ENCODE results near the gene RIMBP2. TPM values are rescaled to one million over a fixed set of nuclear protein-coding genes. Genes with fewer than 3 reads are reported as not detected.

RIMBP2 gene
- polyA plus RNA-seq, 1 donor (not counting 4 experiments of a cell fraction or from before 2014, with no cell fraction given), result 0.16 TPM

DNA sequence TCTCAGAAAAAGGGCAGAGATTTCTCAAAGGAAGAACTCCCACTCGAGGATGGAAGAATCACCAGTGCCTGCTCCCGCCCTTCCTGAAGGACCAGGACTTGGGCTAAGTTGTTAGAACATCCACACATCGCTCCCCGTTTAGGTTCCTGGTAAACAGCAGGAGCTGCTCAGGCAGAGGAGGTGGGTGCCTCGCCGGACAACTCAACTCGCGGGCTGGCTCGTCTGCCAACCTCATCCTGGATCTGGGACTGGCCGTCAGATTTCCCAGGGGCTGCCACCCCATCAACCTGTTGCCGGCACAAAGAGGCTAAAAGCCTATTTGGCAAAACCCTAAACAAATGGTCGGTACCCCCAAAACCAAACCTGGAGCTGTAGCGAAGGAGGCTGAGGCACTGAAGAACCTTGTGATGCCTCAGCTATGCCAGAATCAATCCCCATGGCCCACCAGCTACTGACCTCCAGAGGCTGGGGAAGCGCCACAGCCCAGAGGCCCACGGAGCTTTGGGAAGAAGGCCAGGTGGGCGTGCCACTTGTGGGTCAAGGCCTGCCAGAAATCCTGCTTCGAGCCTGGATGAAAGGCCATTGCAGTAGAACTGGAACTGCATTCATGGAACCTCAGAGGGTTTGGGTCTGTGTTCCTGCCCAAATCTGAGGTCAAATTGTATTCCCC is 42.9 kb downstream of the RIMBP2 start:
- Histone ChIP-seq H3K4me3 (ENCODE audit: control insufficient read depth in 2 of 3, extremely low read depth in 1 of 3, insufficient read depth in 2 of 3, low read depth in 1 of 3, low read length in 3 of 3) (no peak overlapping the region), H3K27ac (ENCODE audit: control insufficient read depth, insufficient read depth, low read length) (no peak overlapping the region), H3K79me2 (ENCODE audit: control insufficient read depth, insufficient read depth, low read length) (no peaks in the 10 kb centered on the region), H3K27me3 (ENCODE audit: control insufficient read depth, extremely low read depth, insufficient read depth, low read length) (no peaks in the 10 kb centered on the region), H4K20me1 (ENCODE audit: control insufficient read depth, extremely low read depth, insufficient read depth, low read length) (no peaks in the 10 kb centered on the region), H3K36me3 (ENCODE audit: control insufficient read depth in 2 of 2, extremely low read depth in 1 of 2, insufficient read depth in 2 of 2, low read length in 2 of 2) (no peaks in the 10 kb centered on the region), H3K9me3 (ENCODE audit: control insufficient read depth, low read depth, low read length) (peaks cover 5% of the 10 kb centered on the region), H3K9ac (ENCODE audit: control insufficient read depth, extremely low read depth, insufficient read depth, low read length) (no peak overlapping the region), H2AFZ (ENCODE audit: control insufficient read depth, low read length) (no peak overlapping the region), H3K9me1 (ENCODE audit: control insufficient read depth, extremely low read depth, insufficient read depth, low read length) (no peaks in the 10 kb centered on the region), H3K4me1 (ENCODE audit: control insufficient read depth, extremely low read depth, insufficient read depth, low read length) (no peaks in the 10 kb centered on the region), H3K4me2 (ENCODE audit: control insufficient read depth, extremely low read depth, insufficient read depth, low read depth, low read length) (no peak overlapping the region)
- dilution Hi-C loops (cut with MboI; ENCODE audit: extremely low pct_ligation_motif_present, low sequenced_read_pairs), result no loop called here
- DNase-seq (ENCODE audit: low read depth, low spot score) (no peak), FAIRE-seq (no peak)
- TF ChIP-seq EZH2 (IDR thresholded peaks at IDR 0.05; ENCODE audit: low read length), result no peak
- TF ChIP-seq, protein P1, sequence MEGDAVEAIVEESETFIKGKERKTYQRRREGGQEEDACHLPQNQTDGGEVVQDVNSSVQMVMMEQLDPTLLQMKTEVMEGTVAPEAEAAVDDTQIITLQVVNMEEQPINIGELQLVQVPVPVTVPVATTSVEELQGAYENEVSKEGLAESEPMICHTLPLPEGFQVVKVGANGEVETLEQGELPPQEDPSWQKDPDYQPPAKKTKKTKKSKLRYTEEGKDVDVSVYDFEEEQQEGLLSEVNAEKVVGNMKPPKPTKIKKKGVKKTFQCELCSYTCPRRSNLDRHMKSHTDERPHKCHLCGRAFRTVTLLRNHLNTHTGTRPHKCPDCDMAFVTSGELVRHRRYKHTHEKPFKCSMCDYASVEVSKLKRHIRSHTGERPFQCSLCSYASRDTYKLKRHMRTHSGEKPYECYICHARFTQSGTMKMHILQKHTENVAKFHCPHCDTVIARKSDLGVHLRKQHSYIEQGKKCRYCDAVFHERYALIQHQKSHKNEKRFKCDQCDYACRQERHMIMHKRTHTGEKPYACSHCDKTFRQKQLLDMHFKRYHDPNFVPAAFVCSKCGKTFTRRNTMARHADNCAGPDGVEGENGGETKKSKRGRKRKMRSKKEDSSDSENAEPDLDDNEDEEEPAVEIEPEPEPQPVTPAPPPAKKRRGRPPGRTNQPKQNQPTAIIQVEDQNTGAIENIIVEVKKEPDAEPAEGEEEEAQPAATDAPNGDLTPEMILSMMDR (optimal IDR thresholded peaks at IDR 0.05 in 1 of 3, IDR thresholded peaks at IDR 0.05 in 1 of 3, conservative IDR thresholded peaks at IDR 0.05 in 1 of 3; ENCODE audit: extremely low read depth in 1 of 3, insufficient read depth in 2 of 3, low read length in 3 of 3), result no peak

DNA sequence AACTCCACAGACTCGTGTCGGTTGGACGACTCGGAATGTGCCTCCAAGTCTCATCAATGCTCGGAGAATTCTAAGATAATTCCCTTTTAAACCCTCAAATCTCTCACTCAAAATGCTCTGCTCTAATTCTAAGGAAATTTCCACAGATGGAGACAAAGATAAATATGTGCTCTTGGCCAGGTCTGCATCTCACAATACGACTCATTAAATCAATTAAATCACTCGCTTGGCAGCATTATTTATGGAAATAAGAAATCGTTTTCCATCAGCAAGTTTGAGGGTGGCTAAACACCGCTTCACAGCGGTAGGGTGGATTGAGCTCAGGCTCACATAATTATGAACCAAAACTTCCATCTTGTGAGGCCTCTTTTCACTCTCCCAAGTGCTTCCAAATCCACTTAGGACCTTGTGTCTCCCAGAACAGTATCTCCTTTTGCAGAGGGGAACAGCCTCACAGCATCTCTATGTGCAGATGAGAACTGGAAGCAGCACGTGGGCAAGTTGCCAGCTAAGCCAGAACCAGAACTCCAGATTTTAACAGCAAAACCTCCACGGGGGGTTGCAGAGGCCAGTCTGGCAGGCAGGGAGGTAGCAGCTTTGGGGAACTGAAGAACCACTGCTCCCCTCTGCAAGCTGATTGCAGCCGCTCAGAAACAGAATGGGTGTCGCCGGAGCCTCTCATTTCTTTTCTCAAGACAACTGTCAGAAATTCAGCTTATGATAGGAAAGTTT is 43.8 kb downstream of the RIMBP2 start:
- Histone ChIP-seq H2AFZ (ENCODE audit: control insufficient read depth, low read length) (no peak overlapping the region), H3K27me3 (ENCODE audit: control insufficient read depth, extremely low read depth, insufficient read depth, low read length) (no peaks in the 10 kb centered on the region), H3K4me2 (ENCODE audit: control insufficient read depth, extremely low read depth, insufficient read depth, low read depth, low read length) (no peak overlapping the region), H3K27ac (ENCODE audit: control insufficient read depth, insufficient read depth, low read length) (no peak overlapping the region), H3K79me2 (ENCODE audit: control insufficient read depth, insufficient read depth, low read length) (no peaks in the 10 kb centered on the region), H3K4me3 (ENCODE audit: control insufficient read depth in 2 of 3, extremely low read depth in 1 of 3, insufficient read depth in 2 of 3, low read depth in 1 of 3, low read length in 3 of 3) (no peak overlapping the region), H3K4me1 (ENCODE audit: control insufficient read depth, extremely low read depth, insufficient read depth, low read length) (no peaks in the 10 kb centered on the region), H3K9ac (ENCODE audit: control insufficient read depth, extremely low read depth, insufficient read depth, low read length) (no peak overlapping the region), H4K20me1 (ENCODE audit: control insufficient read depth, extremely low read depth, insufficient read depth, low read length) (no peaks in the 10 kb centered on the region), H3K9me3 (ENCODE audit: control insufficient read depth, low read depth, low read length) (peaks cover 11% of the 10 kb centered on the region), H3K36me3 (ENCODE audit: control insufficient read depth in 2 of 2, extremely low read depth in 1 of 2, insufficient read depth in 2 of 2, low read length in 2 of 2) (no peaks in the 10 kb centered on the region), H3K9me1 (ENCODE audit: control insufficient read depth, extremely low read depth, insufficient read depth, low read length) (no peaks in the 10 kb centered on the region)
- no peak for DNase-seq (ENCODE audit: low read depth, low spot score)
- FAIRE-seq, result no peak
- dilution Hi-C loops (cut with MboI; ENCODE audit: extremely low pct_ligation_motif_present, low sequenced_read_pairs), result no loop called here
- TF ChIP-seq, protein P1 (optimal IDR thresholded peaks at IDR 0.05 in 1 of 3, IDR thresholded peaks at IDR 0.05 in 1 of 3, conservative IDR thresholded peaks at IDR 0.05 in 1 of 3; ENCODE audit: extremely low read depth in 1 of 3, insufficient read depth in 2 of 3, low read length in 3 of 3), result no peak
- TF ChIP-seq EZH2 (IDR thresholded peaks at IDR 0.05; ENCODE audit: low read length), result no peak
